CD4-positive, alpha-beta T cell treated with Interleukin-15 for 1 hour (primary cell): ENCODE measurements around the gene ATP2B1.

Experiments
- DNase-seq: peaks from one replicate; pipeline ENCODE4 v3.0.0-alpha.2; 2020

The ATP2B1 gene

GRCh38 chr12:89650239-89650638 is 58.4 kb downstream of the ATP2B1 start:
- DNase-seq: no peak

- DNase-seq: no peak
Observed at GRCh38 chr12:89649820-89650219, 58.8 kb downstream of the ATP2B1 start.

GRCh38 chr12:89649139-89649538 is 59.5 kb downstream of the ATP2B1 start:
- DNase-seq: no peak

- no peak for DNase-seq
Observed at GRCh38 chr12:89648211-89648930, 60.3 kb downstream of the ATP2B1 start.

GRCh38 chr12:89645434-89645833 is 63.2 kb downstream of the ATP2B1 start:
- no peak for DNase-seq

GRCh38 chr12:89642959-89643358 is 65.7 kb downstream of the ATP2B1 start:
- no peak for DNase-seq

- no peak for DNase-seq
Observed at GRCh38 chr12:89636776-89637160, 71.9 kb downstream of the ATP2B1 start.

GRCh38 chr12:89636052-89636775 is 72.4 kb downstream of the ATP2B1 start:
- DNase-seq: no peak

- no peak for DNase-seq
Observed at GRCh38 chr12:89634508-89634907, 74.1 kb downstream of the ATP2B1 start.

GRCh38 chr12:89632778-89633177 is 75.9 kb downstream of the ATP2B1 start:
- DNase-seq: no peak

GRCh38 chr12:89622115-89622514 is 86.5 kb downstream of the ATP2B1 start:
- no peak for DNase-seq

- DNase-seq: no peak
Observed at GRCh38 chr12:89621521-89621920, 87.1 kb downstream of the ATP2B1 start.

GRCh38 chr12:89619764-89620163 is 88.9 kb downstream of the ATP2B1 start:
- no peak for DNase-seq

GRCh38 chr12:89618113-89618862 is 90.3 kb downstream of the ATP2B1 start:
- DNase-seq: no peak

- no peak for DNase-seq
Observed at GRCh38 chr12:89610366-89610765, 98.3 kb downstream of the ATP2B1 start.

- DNase-seq: no peak
Observed at GRCh38 chr12:89603678-89604077, 105.0 kb downstream of the ATP2B1 start.

- DNase-seq: no peak
Observed at GRCh38 chr12:89597770-89598169, 110.9 kb downstream of the ATP2B1 start.

- DNase-seq: no peak
Observed at GRCh38 chr12:89597210-89597609, 111.4 kb downstream of the ATP2B1 start.

- DNase-seq: no peak
Observed at GRCh38 chr12:89593873-89594272, 114.8 kb downstream of the ATP2B1 start.

- DNase-seq: no peak
Observed at GRCh38 chr12:89593233-89593632, 115.4 kb downstream of the ATP2B1 start.

- DNase-seq: no peak
Observed at GRCh38 chr12:89589753-89590152, 118.9 kb downstream of the ATP2B1 start.

GRCh38 chr12:89578499-89578898 is 130.1 kb downstream of the ATP2B1 start:
- DNase-seq: no peak

GRCh38 chr12:89576572-89577220 is 131.9 kb downstream of the ATP2B1 start:
- no peak for DNase-seq
